Transverse colon (tissue), 4 donors: Measurements from ENCODE around the gene CCDC88B.

ENCODE experiments used
- CTCF ChIP-seq, 5 experiments: fragments of 200-600 bp in 3 of 5; fragments of 450-650 bp in 2 of 5; sonication (generic) in 3 of 5; IDR thresholded peaks; 1 replicate in 2 of 5; 2 replicates in 3 of 5; pipeline ENCODE4 v1.5.1; 2016 to 2017; ENCODE audit warnings: antibody characterized with exemption in 5 of 5, inconsistent platforms in 3 of 5, mild to moderate bottlenecking in 2 of 5, moderate library complexity in 1 of 5
- POLR2A ChIP-seq: fragments of 450-650 bp; IDR thresholded peaks from one replicate; pipeline ENCODE4 v1.6.1; 2016; ENCODE audit warnings: antibody characterized with exemption, mild to moderate bottlenecking, moderate library complexity
- POLR2AphosphoS5 ChIP-seq, 3 donors: sonication (generic); formaldehyde crosslinking; IDR thresholded peaks; one replicate each; pipeline ENCODE4 v1.6.1; 2016; ENCODE audit warnings: antibody characterized with exemption in 3 of 3

DNA sequence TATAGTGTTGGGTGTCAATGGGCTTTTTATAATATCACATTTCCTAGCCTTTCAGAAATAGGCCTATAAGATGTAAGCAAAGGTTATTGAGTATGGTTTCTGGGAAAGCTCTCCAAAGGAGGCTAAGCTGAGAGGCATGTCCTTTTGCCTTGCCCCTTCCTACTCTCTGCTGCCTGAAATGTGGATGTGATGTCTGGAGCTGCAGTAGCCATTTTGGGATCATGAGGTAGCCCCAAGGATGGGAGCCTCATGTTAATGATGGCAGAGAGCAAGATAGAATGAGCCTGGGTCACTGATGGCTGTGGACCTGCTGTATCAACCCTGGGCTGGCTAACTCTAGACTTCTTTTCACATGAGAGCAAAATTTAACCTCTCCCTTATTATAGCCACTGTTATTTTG is 47.9 kb downstream of the CCDC88B start:
- TF ChIP-seq CTCF (IDR thresholded peaks at IDR 0.05) (no peak), POLR2AphosphoS5 (IDR thresholded peaks at IDR 0.05) (no peak), POLR2A (no peak)
